LoVo (cell line): ENCODE results near the gene PPARD.
"Not testable (repeated sequence)": the region's sequence is repeated elsewhere in the genome, so short reads cannot be mapped to it uniquely, and the experiment has no call there.

Source experiments
- DNase-seq: peaks from one replicate; pipeline ENCODE4 v3.0.0-alpha.2; 2016; ENCODE audit warnings: low spot score

PPARD gene

DNA sequence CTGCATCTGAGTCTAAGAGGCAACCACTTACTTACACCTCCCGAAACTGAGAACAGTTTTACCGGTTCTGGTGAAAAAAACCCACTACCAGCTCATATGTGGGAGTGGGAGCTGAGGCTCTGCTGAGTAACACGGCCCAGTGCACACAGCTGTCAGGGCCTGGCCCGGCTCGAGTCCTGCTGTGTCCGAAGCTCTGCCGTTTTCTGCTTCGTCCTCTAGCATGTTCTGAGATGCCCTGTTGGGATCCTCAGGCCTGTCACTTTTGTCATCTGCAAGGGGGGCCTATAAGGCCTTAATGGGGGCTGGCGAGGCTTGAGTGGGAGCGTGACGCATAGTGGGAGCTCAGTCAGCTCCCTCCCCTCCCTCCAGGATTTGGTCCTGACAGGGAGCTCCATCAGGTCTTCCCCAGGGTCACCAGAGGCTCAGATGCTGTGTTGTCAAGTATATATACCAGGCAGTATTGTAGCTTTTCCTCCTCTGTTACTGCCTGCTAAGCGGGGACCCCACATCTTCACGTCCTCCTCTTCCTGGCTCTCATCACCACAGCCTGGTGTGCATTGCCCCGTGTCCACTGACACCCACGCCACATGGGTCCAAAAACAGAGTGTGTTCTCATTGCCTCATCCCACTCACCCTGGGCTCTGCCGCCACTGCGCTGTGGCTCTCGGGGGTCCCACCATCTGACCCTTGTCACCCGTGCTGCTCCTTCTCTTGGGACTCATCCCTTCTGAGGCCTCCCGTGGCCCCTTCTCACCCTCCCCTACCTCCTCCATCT is 64.5 kb downstream of the PPARD start:
- DNase-seq = no peak

DNA sequence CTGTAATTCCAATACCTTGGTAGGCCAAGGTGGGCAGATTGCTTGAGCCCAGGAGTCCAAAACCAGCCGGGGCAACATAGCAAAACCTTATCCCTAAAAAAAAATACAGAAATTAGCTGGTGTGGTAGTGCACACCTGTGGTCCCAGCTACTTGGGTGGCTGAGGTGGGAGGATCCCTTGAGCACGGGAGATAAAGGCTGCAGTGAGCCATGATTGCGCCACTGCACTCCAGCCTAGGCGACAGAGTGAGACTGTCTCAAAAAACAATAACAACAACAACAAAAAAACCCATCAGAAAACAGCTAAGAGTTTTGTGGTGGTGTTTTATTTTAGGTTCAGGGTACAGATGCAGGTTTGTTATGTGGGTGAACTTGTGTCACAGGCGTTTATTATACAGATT is 66.9 kb downstream of the PPARD start:
- DNase-seq = no peak

DNA sequence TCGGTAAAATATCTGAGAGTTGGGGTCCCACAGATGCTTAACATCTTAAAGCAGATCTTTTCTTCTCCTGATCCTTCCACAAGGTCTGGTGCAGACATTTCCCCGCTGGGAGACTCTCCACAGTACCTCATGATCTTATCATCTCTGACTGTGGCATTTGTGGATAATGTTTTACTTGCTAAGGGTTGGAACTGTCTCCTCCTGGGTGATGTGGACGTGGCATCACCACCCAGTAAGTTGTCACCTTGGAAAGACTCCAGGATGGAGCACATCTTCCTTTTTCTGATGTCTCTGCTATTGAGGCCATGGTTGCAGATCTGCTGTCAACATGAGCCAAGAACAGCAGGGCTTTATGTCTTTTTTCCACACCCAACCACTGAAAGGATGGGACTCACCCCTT is 67.8 kb downstream of the PPARD start:
- DNase-seq = no peak

DNA sequence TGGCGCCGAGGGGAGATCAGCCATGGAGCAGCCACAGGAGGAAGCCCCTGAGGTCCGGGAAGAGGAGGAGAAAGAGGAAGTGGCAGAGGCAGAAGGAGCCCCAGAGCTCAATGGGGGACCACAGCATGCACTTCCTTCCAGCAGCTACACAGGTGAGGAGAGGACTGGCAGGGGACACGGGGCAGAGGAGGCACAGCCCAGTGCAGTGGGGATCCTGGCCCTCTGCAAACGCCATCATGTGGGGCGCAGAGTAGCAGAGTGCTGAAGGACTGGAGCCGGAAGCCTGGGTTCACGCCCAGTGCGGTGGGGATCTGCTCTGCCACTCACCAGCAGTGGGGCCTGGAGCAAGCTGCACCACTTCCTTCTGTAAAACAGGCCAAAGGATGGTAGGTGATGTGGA is 68.7 kb downstream of the PPARD start:
- DNase-seq = no peak

DNA sequence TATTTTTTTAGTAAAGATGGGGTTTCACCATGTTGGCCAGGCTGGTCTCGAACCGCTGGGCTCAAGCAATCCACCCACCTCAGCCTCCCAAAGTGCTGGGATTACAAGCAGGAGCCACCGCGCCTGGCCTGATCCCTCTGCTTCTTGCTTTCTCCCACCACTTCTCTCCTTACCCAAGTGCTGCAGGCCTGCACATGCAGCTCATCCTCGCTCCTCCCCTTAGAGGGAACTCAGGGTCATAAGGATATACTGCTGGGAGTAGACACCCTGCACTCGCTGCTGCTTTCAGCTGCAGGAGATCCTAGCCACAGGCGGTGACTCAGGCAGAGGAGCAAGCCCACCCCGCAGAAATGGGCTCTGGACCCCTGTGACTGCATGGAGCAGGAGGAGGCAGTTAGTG is 69.7 kb downstream of the PPARD start:
- DNase-seq = no peak

GRCh38 chr6:35413911-35414310 is 71.6 kb downstream of the PPARD start:
- DNase-seq = no peak

- no peak for DNase-seq
Observed at GRCh38 chr6:35415065-35415891, 72.9 kb downstream of the PPARD start.

DNA sequence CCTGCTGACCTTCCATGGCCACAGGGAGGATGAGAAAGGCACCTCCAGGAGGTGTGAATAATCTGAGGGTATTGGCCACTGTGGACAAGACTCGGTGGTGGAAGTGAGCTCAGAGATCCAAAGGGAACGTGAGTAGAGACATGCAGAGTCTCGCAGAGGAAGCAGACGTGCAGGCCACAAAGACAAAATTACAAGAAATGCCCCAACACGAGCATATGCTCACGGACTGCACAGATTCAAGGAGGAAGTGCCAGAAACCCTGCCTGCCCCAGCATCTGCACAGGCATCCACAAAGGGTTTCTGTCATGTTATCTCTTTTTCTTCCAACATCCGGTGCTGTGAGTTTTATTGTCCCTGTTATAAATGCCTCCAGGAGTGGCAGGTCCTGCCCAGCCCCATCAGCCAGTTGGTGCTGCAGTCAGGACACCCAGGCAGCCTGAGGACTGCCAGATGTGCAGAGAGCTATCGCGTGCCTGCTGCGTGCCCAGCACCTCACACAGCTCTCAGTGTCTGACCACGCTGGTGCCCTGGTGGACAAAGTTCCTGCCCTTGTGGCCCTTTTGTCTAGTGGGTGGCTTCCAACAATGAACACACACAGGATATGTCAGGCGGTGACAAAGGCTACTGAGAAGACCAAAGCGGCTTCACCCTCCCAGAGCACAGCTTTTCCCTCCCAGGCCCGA is 75.8 kb downstream of the PPARD start:
- no peak for DNase-seq

GRCh38 chr6:35419417-35419816 is 77.1 kb downstream of the PPARD start:
- no peak for DNase-seq

GRCh38 chr6:35419961-35420360 is 77.6 kb downstream of the PPARD start:
- no peak for DNase-seq

GRCh38 chr6:35425284-35425683 is 82.9 kb downstream of the PPARD start:
- no peak for DNase-seq

DNA sequence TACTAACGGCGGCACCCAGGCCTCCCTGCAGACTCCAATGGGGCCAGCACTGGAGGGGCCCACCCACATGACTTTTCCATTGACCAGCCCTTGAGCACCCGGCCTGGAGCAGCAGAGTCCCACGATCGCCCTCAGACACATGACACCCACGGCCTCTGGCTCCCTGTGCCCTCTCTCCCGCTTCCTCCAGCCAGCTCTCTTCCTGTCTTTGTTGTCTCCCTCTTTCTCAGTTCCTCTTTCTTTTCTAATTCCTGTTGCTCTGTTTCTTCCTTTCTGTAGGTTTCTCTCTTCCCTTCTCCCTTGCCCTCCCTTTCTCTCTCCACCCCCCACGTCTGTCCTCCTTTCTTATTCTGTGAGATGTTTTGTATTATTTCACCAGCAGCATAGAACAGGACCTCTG is 83.7 kb downstream of the PPARD start:
- no peak for DNase-seq

- DNase-seq = no peak
Observed at GRCh38 chr6:35427435-35427834, 85.1 kb downstream of the PPARD start.

- DNase-seq = no peak
Observed at GRCh38 chr6:35427851-35428321, 85.5 kb downstream of the PPARD start.

DNA sequence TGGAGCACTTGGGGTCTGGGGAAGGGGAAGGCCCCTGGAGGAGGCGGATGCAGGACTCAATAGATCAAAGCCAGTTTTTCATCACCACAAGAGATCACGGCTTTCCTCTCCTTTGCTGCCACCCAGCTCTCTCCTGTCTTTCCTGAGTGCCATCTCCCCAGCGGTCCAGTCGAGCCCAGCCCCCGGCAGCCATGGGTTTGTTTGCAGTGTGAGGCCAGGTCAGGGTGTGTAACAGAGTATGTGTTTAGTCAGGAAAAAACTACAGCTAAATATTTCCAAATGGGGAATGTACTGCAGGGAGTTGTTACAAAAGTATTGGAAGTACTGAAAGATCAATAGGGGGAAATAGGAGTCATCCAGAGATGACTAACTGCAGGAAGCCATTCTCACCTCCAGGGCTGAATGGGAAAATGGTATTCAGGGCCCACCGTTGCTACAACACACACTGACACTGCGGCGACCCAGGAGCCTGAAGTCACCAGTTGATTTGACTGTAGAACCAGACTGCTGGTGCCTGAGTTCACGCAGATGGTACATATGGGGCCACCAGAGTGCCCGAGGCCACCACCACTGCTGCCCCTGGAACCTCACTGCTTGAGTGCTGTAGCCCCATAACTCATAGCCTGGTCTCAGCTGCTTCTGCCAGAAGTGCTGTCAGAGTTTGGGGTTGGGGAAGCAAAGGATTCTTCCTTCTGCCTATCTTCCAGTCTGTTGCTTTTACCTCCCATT is 86.2 kb downstream of the PPARD start:
- no peak for DNase-seq

- DNase-seq = no peak
Observed at GRCh38 chr6:35429463-35429862, 87.1 kb downstream of the PPARD start.

GRCh38 chr6:35432291-35432690 is 89.9 kb downstream of the PPARD start:
- DNase-seq = no peak

DNA sequence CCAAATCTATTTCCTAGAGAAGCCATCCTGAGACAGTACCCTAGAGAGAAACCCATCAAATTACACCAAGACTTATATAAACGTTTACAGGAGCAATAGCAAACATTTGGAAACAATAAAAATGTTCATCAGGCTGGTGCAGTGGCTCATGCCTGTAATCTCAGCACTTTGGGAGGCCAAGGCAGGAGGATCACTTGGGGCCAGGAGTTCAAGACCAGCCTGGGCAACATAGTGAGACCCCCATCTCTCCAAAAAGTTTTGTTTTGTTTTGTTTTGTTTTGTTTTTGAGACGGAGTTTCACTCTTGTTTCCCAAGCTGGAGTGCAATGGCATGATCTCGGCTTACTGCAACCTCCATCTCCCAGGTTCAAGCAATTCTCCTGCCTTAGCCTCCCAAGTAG is 90.3 kb downstream of the PPARD start:
- not testable (repeated sequence) for DNase-seq

DNA sequence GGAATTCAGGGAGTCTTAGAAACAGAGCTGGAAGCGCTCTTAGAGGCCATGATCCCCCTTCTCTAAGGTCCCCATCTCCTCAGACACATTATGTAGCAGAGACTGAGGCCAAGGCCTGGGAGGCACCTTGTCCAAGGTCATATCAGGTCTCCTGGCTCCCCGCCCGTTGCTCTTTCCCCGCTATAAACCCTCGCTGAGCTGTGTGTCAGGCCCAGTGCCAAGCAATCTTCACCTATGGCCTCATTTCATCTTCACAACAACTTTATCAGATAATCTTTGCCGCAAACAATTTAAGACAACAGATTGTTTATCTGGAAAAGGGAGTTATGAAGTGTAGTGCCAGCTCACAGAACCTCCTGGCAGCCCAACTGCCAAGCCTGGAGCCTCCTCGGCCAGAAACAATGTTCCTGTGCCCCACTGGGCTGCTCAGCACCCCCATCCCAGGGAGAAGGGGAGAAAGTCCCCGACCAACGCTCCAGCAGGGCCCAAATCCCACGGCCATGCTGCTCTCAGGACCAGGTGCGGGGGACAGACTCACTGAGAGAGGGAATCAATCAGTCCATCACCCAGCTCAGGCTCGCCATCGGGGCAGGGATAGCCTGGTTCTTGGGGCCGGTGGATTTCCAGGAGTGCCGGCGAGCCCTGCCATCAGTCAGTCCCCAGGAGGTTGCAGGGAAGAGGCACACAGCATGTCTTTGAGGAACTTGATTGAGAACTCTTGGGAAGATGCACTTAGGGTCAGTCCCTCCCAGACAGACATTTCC is 92.9 kb downstream of the PPARD start:
- DNase-seq = peak; percentile 75

DNA sequence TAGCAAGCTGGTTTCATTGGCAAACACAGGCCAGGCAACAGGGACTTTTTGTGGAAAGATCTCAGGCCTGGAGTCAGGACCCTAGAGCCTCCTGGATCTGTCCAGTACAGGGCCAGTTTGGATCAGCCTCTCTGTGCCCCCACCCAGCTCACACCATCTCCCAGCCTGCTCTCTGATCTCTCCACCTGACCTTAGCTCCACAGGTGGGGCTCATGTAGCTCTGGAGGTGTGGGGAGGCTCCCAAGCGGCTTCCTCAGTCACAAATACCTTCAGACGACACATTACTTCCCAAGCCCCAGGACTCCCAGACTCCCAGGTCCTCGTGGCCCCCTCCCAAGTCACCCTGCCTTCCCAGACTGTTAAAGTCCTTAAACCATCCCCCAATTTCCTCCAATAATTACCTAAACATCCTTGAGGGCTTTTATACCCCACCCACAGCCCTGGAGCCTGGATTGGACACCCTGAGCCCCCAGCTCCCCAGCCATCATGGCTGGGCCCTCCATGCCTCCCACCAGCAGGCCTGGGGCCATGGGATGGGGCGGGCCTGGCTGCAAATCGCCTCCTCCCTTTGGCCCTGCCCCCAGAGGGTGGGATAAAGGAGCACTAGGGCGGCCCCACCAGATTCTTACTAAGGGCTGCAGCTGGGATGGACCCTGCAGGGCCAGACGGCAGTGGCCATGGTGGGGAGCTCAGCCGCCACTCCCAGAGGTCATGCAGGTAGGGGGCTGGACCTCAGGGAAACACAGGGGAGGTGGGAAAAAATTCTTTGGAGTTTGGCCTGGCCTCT is 93.9 kb downstream of the PPARD start:
- DNase-seq = no peak
